Liver (tissue), 3 donors: ENCODE results near the gene GMDS.

Experiments
- ATF3 ChIP-seq: IDR thresholded peaks from 2 replicates; pipeline ENCODE4 v1.6.1; 2016; ENCODE audit warnings: antibody characterized with exemption
- FOXA1 ChIP-seq: IDR thresholded peaks from 2 replicates; pipeline ENCODE4 v1.6.1; 2016; ENCODE audit warnings: antibody characterized with exemption
- HNF4A ChIP-seq, 2 donors: conservative IDR thresholded peaks; 2 replicates each; pipeline ENCODE4 v1.6.1; 2016; ENCODE audit warnings: antibody characterized with exemption in 2 of 2, mild to moderate bottlenecking in 2 of 2
- HNF4G ChIP-seq: IDR thresholded peaks from 2 replicates; pipeline ENCODE4 v1.6.1; 2016; ENCODE audit warnings: antibody characterized with exemption
- JUND ChIP-seq, 2 donors: IDR thresholded peaks; 2 replicates each; pipeline ENCODE4 v1.6.1; 2016; ENCODE audit warnings: antibody characterized with exemption in 2 of 2
- REST ChIP-seq: IDR thresholded peaks from 2 replicates; pipeline ENCODE4 v1.6.1; 2016; ENCODE audit warnings: antibody characterized with exemption, mild to moderate bottlenecking
- TAF1 ChIP-seq: conservative IDR thresholded peaks from 2 replicates; pipeline ENCODE4 v1.6.1; 2016; ENCODE audit warnings: antibody characterized with exemption, mild to moderate bottlenecking
- YY1 ChIP-seq: IDR thresholded peaks from 2 replicates; pipeline ENCODE4 v1.6.1; 2016; ENCODE audit warnings: antibody characterized with exemption, mild to moderate bottlenecking
- TF ChIP-seq, protein P1 (sequence below): fragments of 150-350 bp; IDR thresholded peaks from 2 replicates; pipeline ENCODE4 v1.5.1; 2017; ENCODE audit warnings: improper control_type of control experiment, low read depth, low read length; ENCODE audit not compliant: missing input control
- TF ChIP-seq, protein P2 (sequence below): IDR thresholded peaks from 2 replicates; pipeline ENCODE4 v1.6.1; 2016; ENCODE audit warnings: antibody characterized with exemption
- TF ChIP-seq, protein P3 (sequence below): IDR thresholded peaks from 2 replicates; pipeline ENCODE4 v1.6.1; 2016; ENCODE audit warnings: antibody characterized with exemption
- donor health status: healthy.
- donor health status: healthy.

DNA sequence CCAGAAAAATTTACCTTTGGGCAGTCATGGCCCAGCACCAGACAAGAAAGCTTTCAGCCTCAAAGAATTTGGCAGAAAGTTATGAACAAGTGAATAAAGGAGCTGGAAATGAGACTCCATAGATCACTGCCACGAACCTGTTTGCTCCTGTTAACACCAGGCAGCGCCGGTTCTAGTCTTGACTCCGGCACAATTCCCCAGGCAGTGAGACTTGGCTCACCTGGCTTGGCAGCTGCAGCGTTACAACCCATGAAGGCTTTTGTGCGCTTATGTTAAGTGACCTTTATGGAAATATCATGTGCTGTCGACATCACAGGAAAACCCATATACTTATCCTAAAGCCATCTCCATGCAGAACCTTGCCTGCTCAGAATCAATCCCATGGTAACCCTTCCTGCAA lies 657.9 kb downstream of the GMDS start:
- TF ChIP-seq, protein P1, sequence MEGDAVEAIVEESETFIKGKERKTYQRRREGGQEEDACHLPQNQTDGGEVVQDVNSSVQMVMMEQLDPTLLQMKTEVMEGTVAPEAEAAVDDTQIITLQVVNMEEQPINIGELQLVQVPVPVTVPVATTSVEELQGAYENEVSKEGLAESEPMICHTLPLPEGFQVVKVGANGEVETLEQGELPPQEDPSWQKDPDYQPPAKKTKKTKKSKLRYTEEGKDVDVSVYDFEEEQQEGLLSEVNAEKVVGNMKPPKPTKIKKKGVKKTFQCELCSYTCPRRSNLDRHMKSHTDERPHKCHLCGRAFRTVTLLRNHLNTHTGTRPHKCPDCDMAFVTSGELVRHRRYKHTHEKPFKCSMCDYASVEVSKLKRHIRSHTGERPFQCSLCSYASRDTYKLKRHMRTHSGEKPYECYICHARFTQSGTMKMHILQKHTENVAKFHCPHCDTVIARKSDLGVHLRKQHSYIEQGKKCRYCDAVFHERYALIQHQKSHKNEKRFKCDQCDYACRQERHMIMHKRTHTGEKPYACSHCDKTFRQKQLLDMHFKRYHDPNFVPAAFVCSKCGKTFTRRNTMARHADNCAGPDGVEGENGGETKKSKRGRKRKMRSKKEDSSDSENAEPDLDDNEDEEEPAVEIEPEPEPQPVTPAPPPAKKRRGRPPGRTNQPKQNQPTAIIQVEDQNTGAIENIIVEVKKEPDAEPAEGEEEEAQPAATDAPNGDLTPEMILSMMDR, result no peak
- no peak for TF ChIP-seq REST
- TF ChIP-seq ATF3, result no peak
- TF ChIP-seq FOXA1, result no peak
- no peak for TF ChIP-seq HNF4G
- no peak for TF ChIP-seq JUND (IDR thresholded peaks at IDR 0.05)
- TF ChIP-seq HNF4A (conservative IDR thresholded peaks at IDR 0.05), result no peak
- TF ChIP-seq YY1, result no peak
- TF ChIP-seq TAF1, result no peak
- TF ChIP-seq, protein P2, sequence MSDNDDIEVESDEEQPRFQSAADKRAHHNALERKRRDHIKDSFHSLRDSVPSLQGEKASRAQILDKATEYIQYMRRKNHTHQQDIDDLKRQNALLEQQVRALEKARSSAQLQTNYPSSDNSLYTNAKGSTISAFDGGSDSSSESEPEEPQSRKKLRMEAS, result no peak
- TF ChIP-seq, protein P3, sequence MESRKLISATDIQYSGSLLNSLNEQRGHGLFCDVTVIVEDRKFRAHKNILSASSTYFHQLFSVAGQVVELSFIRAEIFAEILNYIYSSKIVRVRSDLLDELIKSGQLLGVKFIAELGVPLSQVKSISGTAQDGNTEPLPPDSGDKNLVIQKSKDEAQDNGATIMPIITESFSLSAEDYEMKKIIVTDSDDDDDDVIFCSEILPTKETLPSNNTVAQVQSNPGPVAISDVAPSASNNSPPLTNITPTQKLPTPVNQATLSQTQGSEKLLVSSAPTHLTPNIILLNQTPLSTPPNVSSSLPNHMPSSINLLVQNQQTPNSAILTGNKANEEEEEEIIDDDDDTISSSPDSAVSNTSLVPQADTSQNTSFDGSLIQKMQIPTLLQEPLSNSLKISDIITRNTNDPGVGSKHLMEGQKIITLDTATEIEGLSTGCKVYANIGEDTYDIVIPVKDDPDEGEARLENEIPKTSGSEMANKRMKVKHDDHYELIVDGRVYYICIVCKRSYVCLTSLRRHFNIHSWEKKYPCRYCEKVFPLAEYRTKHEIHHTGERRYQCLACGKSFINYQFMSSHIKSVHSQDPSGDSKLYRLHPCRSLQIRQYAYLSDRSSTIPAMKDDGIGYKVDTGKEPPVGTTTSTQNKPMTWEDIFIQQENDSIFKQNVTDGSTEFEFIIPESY, result no peak
